Brain pericyte (primary cell): ENCODE data around the gene AUTS2.
"Not testable (repeated sequence)": the region's sequence is repeated elsewhere in the genome, so short reads cannot be mapped to it uniquely, and the experiment has no call there.

ENCODE experiments used
- DNase-seq: peaks from one replicate; pipeline ENCODE4 v3.0.0-alpha.2; 2012; ENCODE audit warnings: low read depth, low spot score

The AUTS2 gene

DNA sequence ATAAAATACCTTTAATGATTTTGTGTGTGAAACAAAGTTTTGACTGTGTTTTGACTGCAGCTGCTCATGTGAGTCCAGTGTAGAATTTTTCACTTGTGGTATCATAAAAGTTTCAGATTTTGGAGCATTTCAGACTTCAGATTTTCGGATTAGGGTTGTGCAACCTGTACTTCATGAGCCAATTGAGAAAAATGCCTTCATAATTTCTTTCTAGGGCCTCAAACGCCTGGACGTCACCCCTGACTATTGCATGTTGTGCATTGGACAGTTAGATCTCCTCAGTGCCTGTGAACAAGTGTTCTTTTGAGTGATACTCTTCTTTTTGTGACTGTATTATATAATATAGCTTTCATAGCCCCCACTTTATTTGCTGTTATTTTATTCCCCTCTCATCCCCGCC lies 161.1 kb downstream of the AUTS2 start:
- DNase-seq, result no peak

DNA sequence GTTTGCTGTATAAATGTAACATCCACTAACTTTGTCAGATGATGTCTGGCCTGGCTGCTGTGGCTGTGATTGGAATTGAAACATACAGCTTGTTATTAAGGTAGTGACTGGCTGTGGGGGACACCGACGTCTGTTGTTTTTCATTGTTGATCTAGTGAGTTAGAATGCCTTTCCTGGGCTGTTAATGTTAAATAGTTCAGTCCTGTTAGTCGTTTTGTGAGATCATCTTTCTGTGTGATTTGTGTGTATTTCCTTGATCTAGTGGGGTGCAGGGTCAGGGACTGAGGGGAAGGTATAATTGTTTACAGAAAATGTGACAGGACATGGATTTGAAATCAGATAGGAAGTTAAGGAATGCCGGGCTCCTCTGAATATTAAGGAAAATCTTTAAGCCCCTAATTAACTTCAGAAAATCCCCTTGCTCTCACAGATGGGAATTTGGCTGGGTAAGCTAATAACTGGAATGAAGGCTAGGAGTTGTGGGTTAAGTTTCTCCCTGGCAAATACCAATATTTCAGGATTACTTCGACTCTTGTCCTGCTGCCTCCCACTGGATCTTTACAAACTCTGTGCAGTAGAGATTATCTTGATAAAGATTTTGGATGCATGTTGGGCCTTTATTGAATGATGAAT lies 163.1 kb downstream of the AUTS2 start:
- DNase-seq, result no peak

DNA sequence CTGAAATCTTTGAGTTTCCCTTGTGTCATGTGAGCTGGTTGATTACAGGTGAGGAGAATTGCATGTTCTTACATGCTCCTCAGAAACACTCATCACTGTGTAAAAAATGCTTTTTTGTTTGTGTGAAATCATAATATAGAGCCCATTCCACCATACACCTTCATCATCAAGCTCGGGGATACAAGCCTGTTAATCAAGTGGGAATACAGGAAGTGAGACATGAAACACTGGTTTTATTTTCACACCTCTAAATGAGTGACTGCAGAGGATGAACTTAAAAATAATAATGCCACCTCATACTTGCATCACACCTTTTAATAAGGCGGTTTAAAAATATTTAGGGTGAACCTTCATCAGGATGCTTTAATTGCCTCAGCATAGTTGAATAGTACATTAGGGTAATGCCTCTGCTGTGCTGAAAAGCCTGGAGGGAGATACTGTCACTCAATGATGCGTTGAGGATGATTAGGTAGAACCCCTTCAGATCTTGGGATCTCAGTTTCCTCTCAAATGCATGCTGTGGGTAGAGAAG lies 164.6 kb downstream of the AUTS2 start:
- DNase-seq, result no peak

DNA sequence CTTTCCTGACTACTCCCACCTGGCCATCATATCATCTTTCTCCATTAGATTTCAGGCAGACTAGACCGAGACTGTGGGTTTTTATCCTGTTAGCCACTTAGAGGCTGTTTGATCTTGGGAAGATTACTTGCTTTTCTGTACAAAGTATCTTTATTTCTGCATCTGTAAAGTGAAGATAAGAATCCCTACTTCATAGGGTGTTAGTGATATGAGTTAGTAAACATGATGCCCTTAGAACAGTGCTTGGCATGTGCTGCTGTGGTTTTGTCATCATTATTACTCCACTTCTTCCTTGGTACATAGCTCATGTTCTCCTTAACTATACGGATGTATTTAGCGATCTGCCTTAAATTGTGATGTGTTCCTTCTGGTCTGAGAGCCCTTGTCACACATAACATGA lies 165.2 kb downstream of the AUTS2 start:
- DNase-seq, result no peak

DNA sequence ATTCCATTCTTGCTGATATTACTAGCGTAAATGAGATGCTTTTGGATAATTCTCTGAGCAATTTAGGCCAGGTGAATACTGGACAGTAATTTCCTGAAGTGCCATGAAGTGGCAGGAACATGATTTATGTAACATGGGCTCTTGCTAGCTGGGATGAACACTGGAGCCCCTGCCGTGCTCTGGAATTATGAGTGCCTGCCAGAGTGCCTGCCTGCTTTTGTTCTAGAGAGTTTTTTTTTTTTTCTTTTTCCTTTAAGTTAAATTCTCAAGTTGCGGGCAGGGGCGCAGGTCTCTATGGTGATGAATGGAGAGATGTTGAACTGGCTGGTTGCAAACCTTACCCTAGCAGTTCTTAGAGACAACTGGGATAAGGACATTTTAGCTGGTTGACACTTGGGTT lies 165.9 kb downstream of the AUTS2 start:
- no peak for DNase-seq

DNA sequence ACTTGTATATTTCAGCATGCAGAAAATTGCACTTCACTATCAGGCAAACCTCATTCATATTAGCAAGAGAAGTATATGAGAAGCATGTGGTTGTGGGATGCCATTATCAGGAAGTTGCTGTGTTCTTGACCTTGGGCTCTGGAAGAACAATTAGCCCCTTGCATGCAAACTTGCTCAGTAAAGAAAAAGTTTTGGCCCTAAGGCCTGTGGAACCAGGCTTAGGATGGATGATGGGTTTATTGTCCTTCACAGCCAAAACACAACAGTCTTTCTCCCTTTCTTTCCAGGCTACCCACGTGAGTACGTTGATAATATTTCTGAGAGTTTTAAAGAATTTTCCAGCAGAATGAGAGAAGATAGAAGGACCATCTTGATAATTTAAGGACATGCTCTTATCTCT lies 166.4 kb downstream of the AUTS2 start:
- no peak for DNase-seq

DNA sequence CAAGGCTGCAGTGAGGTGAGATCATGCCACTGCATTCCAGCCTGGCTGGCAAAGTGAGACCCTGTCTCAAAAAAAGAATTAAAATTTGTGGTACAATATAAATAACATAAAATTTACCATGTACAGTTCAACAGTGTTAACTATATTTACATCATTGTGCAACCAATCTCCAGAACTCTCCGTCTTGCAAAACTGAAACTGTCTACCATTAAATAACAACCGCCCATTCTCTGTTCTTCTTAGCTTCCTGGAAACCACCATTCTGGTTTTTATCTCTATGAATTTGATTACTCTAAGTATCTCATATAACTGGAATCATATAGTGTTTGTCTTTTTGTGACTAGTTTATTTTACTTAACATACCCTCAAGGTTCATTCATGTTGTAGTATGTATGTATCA lies 167.6 kb downstream of the AUTS2 start:
- DNase-seq, result no peak

DNA sequence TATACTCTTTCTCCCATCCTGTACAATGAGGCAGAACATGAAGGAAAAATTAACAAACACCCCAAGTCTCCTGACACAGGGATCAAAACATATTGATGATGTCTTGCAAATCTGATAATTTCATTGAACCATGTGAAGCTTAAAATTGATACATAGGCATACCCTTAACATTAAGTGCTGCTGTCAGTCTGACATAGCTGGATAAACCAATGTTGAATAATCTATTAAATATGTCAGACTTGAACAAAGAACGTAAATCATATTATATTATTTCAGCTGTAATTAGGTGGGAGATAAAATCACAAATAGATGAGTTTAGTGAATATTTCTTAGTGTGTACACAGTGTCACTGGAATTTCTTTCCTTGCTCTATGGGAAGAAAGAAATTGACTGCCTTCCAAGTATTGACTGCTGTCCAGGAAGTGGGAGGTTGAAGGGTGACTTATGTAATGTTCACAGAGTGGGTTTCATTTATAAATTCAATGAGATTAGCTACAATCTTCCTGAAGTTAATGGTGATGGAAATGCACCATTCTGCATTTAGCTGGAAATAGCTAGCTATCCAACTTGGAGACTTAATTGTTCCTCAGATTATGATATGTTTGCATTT lies 170.8 kb downstream of the AUTS2 start:
- DNase-seq, result no peak

DNA sequence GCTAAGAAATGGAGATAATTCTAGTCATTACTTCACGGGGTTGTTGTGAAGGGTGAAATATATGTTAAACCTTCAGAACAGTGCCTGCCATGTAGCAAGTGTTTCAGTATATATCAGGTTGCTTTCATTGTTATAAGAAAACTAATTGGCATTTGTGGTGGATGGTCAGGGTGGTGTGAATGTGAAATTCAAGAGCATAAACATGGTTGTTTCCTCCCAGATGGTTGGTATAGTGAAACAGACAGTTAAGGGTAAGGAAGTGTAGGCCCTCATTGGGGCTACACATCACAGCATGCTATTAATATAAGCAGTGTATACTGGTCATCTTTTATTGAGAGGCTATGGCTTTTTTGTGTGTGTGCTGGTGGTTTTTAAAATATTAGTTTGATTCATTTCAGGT lies 171.6 kb downstream of the AUTS2 start:
- DNase-seq, result no peak

DNA sequence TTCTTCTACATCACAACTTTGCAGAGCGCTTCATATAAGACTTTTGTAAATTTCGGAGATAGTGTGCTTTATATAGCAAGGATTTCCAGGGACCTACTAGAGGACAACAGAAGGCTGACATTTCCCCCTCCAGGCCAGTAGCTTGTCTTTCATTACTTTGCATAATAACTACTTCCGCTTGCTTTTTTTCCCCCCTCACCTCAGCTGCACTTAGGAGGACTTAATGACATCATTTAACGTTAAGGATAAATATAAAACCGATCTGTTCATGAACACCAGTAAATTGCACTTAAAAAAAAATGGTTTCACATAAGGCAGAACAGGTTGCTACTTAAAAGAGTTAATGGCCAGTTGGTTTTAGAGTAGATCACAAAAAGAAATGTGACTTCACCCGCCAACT lies 172.3 kb downstream of the AUTS2 start:
- DNase-seq, result no peak

DNA sequence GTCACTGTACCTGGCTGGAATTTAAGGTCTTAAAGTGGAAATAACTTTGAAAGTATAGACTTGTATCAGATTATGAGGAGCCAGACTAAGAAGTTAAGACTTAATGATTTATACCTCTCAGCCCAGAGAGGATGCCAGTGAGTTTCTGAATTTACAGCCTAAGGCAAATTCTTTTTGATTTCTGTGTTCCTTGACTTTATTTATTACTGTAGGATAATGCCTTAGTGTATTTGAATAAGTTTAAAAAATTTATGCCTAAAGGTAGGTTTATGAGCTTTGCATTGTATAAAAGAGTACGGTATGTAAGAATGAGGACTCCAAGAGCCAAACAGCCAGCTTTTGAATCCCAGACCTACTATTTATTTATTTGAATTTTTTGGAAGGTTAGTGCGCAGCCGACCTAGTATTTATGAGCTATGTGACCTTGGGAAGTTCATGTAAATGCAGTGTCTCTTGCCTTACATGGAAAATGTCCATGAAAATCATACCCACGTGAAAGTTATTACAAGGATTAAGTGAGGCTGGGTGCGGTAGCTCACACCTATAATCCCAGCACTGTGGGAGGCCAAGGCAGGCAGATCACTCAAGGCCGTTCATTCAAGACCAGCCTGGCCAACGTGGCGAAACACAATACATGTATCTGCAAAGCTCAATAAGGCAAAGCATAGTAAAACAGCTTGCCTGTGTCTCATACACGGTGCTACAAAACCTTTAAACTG lies 174.6 kb downstream of the AUTS2 start:
- no peak for DNase-seq

DNA sequence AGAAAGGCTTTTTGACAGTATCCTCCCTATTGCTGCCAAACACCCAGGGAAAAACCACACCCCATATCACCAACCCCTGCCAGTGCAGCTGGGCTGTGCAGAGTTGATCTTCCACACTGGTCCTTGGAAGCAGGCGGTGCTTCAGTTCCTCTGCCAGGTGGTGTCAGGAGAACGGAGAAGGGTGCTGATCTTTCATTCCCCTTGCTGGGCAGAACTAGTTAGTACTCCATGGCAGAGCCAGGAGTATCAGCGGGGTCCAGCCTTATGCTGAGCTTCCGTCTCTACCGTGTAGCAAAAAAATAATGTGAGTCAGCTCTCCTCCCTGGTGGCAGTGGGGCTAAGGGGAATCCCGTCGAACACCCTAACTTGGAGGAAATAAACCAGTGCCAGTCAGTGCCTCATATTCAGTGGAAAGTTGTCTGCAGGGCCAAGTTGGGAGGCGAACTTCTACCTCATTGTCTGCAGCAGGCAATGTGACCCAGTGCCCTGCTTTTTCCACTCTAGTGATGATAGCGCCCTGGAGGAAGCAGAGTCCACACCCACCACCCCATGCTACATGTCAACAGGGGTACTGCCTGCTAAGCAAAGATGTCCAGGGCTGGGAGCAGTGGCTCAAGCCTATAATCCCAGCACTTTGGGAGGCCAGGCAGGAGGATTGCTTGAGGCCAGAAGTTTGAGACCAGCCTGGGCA lies 175.4 kb downstream of the AUTS2 start:
- DNase-seq, result no peak

DNA sequence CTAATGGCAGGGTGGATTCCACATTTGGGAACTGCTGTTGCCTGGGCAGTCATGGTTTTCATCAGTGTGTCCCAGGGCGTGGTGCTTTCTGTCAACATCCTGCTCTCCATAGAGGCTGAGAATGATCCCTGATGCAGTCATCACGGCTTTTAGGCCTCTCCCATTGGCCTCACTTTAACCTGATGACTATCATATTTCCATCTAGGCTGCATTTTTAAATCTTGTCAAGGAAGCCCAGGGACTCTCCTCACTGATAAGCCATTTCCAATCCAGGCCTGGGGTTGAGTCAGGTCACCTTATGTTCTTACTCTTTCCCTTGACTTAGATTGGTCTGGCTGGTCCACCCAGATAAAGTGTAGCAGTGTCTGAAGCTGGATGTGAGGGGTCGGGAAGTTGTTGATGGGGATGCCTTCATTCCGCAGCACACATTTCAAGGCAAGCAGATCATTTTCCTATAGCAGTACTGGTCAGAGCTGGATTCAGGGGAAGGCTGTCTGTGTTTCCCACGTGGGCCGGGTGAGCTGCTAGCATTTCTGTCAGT lies 177.0 kb downstream of the AUTS2 start:
- DNase-seq, result no peak

DNA sequence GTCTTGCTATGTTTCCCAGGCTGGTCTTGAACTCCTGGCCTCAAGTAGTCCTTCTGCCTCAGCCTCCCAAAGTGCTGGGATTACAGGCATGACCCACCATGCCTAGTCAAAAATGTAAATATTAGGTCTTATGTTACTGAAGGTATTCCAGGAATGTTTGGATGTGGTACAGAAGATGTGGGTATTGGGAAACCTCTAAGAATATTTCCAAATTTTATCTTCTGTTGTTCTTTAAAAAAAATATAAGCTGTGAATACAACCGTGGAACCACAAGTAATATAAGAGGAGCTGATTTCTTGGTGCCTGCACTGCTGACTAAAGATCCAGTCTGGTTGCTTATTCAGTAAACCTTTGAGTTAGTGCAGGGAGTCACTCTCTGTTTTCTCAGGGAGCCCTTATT lies 178.3 kb downstream of the AUTS2 start:
- DNase-seq, result no peak

DNA sequence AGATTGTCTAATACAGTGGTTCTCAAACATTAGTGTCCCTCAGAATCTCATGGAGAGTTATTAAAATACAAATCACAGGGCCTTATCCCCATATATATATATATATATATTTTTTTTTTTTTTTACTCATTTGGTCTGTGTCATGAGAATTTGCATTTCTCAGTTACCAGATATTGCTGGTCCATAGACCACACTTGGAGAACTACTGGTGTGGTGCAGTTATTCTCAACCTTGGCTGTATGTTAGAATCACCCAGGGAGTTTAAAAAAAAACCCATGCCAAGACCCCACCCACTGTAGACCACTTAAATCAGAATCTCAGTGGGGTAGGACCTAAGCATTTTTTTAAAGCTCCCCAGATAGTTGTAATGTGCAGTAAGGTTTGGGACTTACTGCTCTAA lies 179.9 kb downstream of the AUTS2 start:
- DNase-seq, result no peak

DNA sequence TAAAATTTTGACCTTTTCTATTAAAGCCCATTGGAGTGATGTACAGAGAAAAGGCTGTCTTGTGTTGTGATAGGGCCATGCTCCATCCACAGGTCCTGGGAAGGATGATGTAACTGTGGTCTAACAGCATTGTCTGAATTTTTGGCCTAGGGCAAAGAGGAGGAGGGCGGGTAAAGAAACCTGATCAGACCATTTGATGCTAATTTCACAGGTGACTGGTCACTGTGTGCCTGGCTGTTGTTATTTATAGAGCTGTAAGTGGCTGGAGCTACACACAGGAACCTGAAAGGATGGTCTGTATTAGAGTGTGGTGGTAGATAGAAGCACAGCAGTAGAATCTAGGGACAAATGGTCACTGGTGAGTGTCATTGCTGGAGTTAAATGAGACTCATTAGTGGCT lies 182.1 kb downstream of the AUTS2 start:
- no peak for DNase-seq

DNA sequence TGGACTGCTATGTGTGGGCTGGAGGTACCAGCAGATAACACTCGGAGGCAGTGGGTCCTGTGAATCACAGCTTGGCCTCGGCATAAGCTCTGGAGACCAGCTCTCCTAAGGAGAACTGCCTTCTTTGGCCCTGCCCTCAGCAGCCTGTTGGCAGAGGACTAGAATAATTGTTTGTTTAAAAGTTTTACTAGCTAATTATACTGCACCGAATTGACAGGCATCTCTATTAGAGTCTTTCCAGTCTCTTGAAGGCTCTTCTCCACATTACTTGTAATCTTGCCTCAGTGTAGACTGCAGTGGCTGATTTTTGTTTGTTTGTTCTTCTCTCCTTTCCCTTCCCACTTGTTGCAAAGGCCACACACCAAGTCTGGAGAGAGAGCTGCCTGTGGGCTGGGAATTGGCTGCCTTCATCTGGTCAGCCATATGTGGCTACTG lies 183.2 kb downstream of the AUTS2 start:
- DNase-seq, result no peak

DNA sequence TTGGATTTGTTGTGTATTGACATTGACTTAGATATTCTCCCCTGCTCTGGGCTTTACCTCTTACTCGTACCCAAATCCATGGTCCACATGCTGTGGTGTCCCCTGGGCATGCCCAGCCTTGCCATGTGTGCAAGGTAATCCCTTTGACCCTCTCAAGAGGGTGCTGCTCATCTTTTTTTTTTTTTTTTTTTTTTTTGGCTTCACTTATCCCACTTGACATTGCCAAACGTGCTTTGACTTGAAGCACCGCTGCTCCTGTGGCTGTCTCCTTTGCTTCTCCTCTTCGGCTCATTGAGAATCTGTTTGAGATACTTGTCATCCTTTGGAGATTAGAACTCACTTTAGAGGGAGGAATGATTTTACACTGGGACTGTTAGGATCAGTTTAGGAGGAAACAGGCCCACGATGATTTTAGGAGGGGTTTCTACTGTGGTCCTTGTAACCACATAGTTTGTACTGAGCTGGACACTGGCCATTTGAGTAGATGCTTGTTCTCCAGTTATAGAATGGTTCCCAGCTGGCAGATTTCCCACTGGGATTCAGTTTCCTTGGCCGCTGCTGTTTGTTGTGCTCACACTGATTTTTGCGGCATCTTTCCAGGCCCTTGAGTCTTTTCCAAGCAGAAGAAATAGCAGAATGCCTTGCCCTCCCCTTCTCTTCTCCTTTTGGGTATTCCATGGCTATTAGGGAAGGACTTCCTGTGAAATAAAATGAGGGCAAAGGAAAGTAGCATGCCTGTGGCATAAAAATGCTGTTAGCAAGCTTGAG lies 184.8 kb downstream of the AUTS2 start:
- DNase-seq, result no peak

DNA sequence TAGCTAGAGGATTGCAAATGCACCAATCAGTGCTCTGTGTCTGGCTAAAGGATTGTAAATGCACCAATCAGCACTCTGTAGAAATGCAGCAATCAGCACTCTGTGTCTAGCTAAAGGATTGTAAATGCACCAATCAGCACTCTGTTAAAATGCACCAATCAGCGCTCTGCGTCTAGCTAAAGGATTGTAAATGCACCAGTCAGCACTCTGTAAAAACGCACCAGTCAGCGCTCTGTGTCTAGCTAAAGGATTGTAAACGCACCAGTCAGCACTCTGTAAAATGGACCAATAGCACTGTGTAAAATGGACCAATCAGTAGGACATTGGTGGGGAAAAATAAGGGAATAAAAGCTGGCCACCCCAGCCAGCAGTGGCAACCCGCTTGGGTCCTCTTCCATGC lies 187.9 kb downstream of the AUTS2 start:
- DNase-seq, result not testable (repeated sequence)

DNA sequence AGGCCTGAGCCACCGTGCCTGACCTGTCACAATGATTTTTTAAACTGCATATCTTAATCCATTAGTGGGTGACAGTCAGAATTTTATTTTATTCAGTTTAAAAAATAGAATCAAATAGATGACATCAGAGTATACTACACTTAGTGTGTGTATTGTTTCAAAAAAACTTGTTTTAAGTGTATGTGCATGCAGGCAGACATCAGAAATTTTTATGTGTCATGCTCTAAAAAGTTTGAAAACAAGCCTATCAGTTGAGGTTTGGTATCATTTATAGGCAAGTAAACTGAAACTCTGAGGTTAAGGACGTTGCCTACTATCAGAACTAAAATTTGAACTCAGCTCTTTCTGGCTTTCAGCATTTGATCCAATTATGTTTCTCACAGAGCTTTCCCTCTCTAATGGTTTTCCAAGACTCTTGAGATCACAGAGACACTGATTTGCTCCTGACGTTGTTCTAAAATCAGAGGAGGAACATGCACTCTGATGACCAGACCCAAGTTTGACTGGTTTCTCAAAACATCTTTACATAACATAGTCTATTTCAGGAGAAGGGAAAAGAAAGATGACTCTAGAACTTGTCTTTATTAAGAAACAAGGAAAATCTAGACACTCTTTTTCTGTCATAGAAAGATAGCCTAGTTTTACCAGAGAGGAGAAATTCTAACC lies 188.6 kb downstream of the AUTS2 start:
- DNase-seq, result no peak
